ENCODE results near the gene SPATA6. TPM values are rescaled to one million over a fixed set of nuclear protein-coding genes. Genes with fewer than 3 reads are reported as not detected.
"Not testable (repeated sequence)": the region's sequence is repeated elsewhere in the genome, so short reads cannot be mapped to it uniquely, and the experiment has no call there.

SPATA6 gene
- total RNA-seq (10 to 100 TPM in 5 of 10 donors, 1 to 10 TPM in 5; 4.6 to 13.6 (median 9.7) TPM), polyA plus RNA-seq (1 to 10 TPM; 1.7 to 4.2 TPM)
- long read RNA-seq, donor 1, partial matches to known transcripts, result 1 of 4 reads
- long read RNA-seq, donor 1, other reads (novel, unspliced or antisense), result 3 of 4 reads
- long read RNA-seq, donor 2, full-length matches to known transcripts, result 1 of 6 reads
- long read RNA-seq, donor 2, partial matches to known transcripts, result 1 of 6 reads
- long read RNA-seq, donor 2, other reads (novel, unspliced or antisense), result 4 of 6 reads
- long read RNA-seq, donor 3, full-length matches to known transcripts, result 2 of 4 reads
- long read RNA-seq, donor 3, partial matches to known transcripts, result 0 of 4 reads
- long read RNA-seq, donor 3, other reads (novel, unspliced or antisense), result 2 of 4 reads

DNA sequence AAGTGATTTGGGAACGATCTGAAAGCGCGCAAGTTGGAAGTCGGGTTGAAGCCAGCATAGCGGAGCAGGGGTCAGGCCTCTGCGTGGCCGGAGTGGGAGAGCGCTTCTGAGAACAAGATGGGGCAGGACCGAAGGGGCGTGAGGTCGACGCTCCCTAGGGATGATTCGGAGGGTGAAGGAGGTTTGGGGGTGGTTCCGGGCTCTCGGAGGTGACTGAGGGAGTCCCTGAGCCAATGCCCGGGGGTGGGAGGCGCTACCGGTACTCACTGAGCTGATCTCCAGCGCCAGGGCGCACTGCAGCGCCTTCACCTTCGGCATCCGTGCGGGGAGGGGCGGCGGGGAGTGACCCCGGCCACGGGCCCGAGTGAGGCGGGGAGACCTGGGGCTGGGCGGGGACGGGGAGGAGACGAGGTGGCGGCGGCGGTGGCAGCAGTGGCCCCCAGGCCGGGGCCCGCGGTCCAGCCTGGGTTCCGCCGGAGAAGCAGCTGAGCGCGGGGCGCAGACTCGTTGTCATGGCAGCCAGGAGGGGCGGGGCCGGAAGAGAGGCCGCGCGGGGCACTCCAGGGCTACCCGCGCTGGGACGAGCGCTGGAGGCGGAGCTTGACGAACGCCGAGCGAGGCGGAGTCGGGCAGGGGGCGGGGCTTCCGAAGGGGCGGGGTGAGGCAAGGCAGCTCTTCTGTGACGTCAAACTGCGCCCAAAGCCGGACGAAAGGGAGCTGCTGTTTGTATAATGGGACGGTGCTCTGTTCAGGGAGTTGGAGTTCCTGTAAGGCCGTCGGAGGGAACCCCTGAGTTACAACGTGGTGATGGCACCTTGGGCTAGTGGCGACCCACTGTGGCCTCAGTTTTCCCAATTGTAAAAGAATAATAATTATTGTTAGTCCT lies at the start of gene SPATA6:
Gene SPATA6, minus strand, starts transcription at position 514 of the 886 bp plus-strand sequence. Its CDS starts 196 bp downstream, at position 318.
- Histone ChIP-seq H3K9me3 (no peaks in the 10 kb centered on the region), H3K4me1 (peaks cover 3 to 35% (median 33%) of the 10 kb centered on the region in 9 donors), H3K27ac (peak within 1 kb of the TSS; percentile 84 to 92 (median 88)), H3K36me3 (no peaks in the 10 kb centered on the region), H3K4me3 (peak within 1 kb of the TSS; percentile 69 to 89 (median 78)), H3K27me3 (no peaks in the 10 kb centered on the region)
- TF ChIP-seq, protein P1, sequence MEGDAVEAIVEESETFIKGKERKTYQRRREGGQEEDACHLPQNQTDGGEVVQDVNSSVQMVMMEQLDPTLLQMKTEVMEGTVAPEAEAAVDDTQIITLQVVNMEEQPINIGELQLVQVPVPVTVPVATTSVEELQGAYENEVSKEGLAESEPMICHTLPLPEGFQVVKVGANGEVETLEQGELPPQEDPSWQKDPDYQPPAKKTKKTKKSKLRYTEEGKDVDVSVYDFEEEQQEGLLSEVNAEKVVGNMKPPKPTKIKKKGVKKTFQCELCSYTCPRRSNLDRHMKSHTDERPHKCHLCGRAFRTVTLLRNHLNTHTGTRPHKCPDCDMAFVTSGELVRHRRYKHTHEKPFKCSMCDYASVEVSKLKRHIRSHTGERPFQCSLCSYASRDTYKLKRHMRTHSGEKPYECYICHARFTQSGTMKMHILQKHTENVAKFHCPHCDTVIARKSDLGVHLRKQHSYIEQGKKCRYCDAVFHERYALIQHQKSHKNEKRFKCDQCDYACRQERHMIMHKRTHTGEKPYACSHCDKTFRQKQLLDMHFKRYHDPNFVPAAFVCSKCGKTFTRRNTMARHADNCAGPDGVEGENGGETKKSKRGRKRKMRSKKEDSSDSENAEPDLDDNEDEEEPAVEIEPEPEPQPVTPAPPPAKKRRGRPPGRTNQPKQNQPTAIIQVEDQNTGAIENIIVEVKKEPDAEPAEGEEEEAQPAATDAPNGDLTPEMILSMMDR (IDR thresholded peaks at IDR 0.05), result peak in 3 of 9 donors; percentile 24 to 32 (median 27)
- peak; percentile 97 to 99 for DNase-seq
- intact Hi-C loops (cut with DNase I), result no loop called here
- ATAC-seq, result peak; percentile 95 to 99 (median 97)
- 0 to 1% methylated on average over 68 to 73 of the region's 73 CpGs for WGBS, 2 donors

GRCh38 chr1:48519896-48520295 lies 47.9 kb upstream of the SPATA6 start:
- H3K27me3 ChIP-seq; DNase-seq; H3K4me3 ChIP-seq; H3K9me3 ChIP-seq; H3K36me3 ChIP-seq; intact Hi-C loops (cut with DNase I); ATAC-seq; H3K4me1 ChIP-seq; H3K27ac ChIP-seq: not testable (repeated sequence)
- WGBS, 2 donors, result 85 to 87% methylated on average over 6 of the region's 6 CpGs

- intact Hi-C loops (cut with DNase I), result no loop called here
- Histone ChIP-seq H3K27ac (no peak overlapping the region), H3K9me3 (no peaks in the 10 kb centered on the region), H3K27me3 (peaks cover 0 to 43% (median 0%) of the 10 kb centered on the region in 7 donors), H3K4me1 (no peaks in the 10 kb centered on the region), H3K36me3 (no peaks in the 10 kb centered on the region), H3K4me3 (no peak overlapping the region)
- DNase-seq (no peak), ATAC-seq (no peak)
- TF ChIP-seq, protein P1 (IDR thresholded peaks at IDR 0.05), result no peak
- 0% methylated on average over 1 of the region's 1 CpG for WGBS, 2 donors
Observed at GRCh38 chr1:48506870-48507269, 34.9 kb upstream of the SPATA6 start.

- H3K27me3 ChIP-seq, result peaks cover 0 to 5% (median 0%) of the 10 kb centered on the region in 7 donors
- no peaks in the 10 kb centered on the region for H3K36me3 ChIP-seq
- no peak overlapping the region for H3K4me3 ChIP-seq
- H3K27ac ChIP-seq, result no peak overlapping the region
- ATAC-seq, result no peak
- 61 to 70% methylated on average over 12 of the region's 12 CpGs for WGBS, 2 donors
- no peak for DNase-seq
- intact Hi-C loops (cut with DNase I), result loop anchor here in 1 of 10 donors (5.0 kb wide), 1 partner anchor 393 kb away; no protein-coding TSS in a partner anchor
- TF ChIP-seq, protein P1 (IDR thresholded peaks at IDR 0.05), result no peak
- no peaks in the 10 kb centered on the region for H3K9me3 ChIP-seq
- H3K4me1 ChIP-seq, result peaks cover 0 to 7% (median 0%) of the 10 kb centered on the region in 9 donors
Observed at GRCh38 chr1:48500541-48501450, 28.8 kb upstream of the SPATA6 start.
